ENCODE results near the gene POLR3H.

DNA sequence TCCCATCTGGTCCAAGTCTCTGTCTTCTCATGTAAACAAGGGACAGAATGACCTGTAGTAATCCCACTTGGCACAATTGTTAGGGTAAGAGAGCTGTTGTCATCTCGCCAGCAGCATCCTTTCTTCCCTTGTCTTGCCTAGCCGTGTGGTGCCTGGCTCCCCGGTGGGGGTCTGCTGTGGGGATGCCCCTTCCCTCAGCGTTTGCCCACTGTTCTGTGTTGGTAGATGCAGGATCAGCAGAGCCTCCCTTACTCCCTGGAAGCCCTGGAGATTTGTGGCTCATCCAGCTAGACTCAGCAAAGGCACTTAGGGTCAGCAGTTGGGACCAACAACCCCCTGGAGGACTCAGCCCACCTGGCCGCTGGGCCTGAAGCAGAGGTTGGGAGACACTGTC lies 62.3 kb downstream of the POLR3H start:
- TF ChIP-seq EZH2phosphoT487 (IDR thresholded peaks at IDR 0.05) (no peak), CTCF (IDR thresholded peaks at IDR 0.05) (no peak)
